Measurements from ENCODE around the gene RGMA.

Gene RGMA

DNA sequence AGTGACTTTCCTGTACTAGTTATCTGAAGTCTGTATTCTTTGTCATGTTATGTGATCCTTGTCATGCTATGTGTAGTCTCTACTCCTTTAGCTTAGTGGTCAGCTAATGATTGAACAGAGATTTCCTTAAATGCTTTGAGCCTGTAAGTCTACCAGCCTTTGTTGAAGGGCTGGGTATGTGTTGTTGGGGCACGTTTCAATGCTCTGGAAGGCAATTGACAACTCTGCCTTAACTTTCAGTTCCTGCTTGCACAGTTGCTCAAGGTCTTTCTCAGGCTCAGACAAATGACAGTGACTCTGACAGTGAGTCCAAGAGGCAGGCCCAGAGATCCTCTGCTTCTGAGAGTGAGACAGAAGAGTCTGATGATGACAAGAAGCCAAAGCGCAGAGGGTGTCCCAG is 99.5 kb downstream of the RGMA start:
- TF ChIP-seq, protein P1, sequence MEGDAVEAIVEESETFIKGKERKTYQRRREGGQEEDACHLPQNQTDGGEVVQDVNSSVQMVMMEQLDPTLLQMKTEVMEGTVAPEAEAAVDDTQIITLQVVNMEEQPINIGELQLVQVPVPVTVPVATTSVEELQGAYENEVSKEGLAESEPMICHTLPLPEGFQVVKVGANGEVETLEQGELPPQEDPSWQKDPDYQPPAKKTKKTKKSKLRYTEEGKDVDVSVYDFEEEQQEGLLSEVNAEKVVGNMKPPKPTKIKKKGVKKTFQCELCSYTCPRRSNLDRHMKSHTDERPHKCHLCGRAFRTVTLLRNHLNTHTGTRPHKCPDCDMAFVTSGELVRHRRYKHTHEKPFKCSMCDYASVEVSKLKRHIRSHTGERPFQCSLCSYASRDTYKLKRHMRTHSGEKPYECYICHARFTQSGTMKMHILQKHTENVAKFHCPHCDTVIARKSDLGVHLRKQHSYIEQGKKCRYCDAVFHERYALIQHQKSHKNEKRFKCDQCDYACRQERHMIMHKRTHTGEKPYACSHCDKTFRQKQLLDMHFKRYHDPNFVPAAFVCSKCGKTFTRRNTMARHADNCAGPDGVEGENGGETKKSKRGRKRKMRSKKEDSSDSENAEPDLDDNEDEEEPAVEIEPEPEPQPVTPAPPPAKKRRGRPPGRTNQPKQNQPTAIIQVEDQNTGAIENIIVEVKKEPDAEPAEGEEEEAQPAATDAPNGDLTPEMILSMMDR (conservative IDR thresholded peaks at IDR 0.05; ENCODE audit: low read depth, low read length), result no peak

More for the DNA sequence above, 99.5 kb downstream of the RGMA start:
- DNase-seq (ENCODE audit: low read depth), result no peak
- no peak overlapping the region for H3K4me3 ChIP-seq (ENCODE audit: low read length)
